Suprapubic skin (tissue), 4 donors: ENCODE data around the gene ZNF582.

Experiments used
- CTCF ChIP-seq, 2 donors: fragments of 200-600 bp in 1 of 2; fragments of 450-650 bp in 1 of 2; sonication (generic) in 1 of 2; IDR thresholded peaks; one replicate each; pipeline ENCODE4 v1.5.1; 2016 to 2019; ENCODE audit warnings: antibody characterized with exemption in 2 of 2, mild to moderate bottlenecking in 1 of 2, moderate library complexity in 1 of 2
- POLR2A ChIP-seq, 2 donors: fragments of 450-650 bp; IDR thresholded peaks; one replicate each; pipeline ENCODE4 v1.6.1; 2017; ENCODE audit warnings: antibody characterized with exemption in 2 of 2, mild to moderate bottlenecking in 2 of 2, moderate library complexity in 2 of 2
- POLR2AphosphoS5 ChIP-seq, 3 donors: sonication (generic); formaldehyde crosslinking; IDR thresholded peaks; one replicate each; pipeline ENCODE4 v1.6.1; 2017; ENCODE audit warnings: antibody characterized with exemption in 3 of 3

DNA sequence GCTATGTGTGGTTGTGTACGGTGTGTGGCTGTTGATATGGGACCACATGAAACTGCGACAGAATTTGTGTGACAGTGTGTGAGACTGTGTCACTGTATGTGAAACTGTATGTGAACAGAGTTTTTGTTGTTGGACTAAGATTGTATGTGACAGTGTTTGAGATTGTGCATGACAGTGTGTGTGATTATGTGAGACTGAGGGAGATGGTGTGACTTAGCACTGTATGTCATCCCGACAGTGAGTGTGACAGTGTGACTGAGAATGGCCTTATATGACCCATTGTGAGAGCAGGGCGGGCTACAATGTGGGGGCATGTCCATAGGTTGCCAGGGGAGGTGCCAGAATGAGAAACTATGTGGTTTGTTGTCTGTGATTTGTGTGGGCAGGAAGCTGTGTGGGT lies 11.7 kb upstream of the ZNF582 start:
- TF ChIP-seq CTCF (IDR thresholded peaks at IDR 0.05) (no peak), POLR2AphosphoS5 (IDR thresholded peaks at IDR 0.05) (no peak), POLR2A (IDR thresholded peaks at IDR 0.05) (no peak)
